GM19324 (cell line): ENCODE results near the gene AZIN2.
"Not testable (repeated sequence)": the region's sequence is repeated elsewhere in the genome, so short reads cannot be mapped to it uniquely, and the experiment has no call there.

Experiments
- ATAC-seq: cut with Tn5 transposase; IDR thresholded peaks from one replicate; pipeline ENCODE4 v1.9.1; 2021; ENCODE audit warnings: mild to moderate bottlenecking, moderate library complexity; ENCODE audit not compliant: unreplicated experiment, low FRiP score

Gene AZIN2

DNA sequence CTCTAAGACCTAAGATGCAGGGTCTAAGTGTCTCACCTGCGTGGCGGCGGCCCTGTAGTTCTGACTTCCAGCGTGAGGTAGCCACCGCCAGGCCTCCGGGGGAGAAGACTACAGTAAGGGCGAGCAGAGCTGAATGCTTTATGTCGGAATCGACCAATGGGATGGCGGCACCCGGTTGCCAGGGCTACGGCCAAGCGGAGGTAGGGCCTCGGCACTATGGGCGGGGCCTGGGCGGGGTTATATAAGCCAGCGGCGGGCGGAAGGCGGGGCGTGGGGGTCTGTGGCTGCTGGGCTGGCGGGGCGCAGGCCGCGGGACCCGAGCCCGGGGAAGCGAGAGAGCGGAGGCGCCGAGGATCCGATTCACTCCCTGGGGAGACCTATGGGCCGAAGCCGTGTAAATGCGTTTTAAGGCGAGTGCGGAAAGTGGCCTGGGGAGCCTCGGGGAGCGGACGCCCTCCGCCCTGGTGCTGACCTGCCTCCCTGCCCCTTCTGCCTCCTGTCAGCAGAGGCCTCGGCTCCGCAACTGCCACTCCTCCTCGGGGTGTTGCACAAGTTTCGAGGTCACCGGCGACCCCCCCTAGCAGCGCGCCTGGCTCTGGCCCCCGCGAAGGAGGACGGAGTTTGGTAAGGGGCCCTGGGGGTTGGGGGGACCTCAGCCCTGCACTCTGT, at the start of gene AZIN2:
TSS of gene AZIN2 (plus strand) at position 269 of the 669 bp plus-strand sequence. CDS start 1,097 bp downstream, outside the sequence.
- peak; percentile 90 for ATAC-seq

DNA sequence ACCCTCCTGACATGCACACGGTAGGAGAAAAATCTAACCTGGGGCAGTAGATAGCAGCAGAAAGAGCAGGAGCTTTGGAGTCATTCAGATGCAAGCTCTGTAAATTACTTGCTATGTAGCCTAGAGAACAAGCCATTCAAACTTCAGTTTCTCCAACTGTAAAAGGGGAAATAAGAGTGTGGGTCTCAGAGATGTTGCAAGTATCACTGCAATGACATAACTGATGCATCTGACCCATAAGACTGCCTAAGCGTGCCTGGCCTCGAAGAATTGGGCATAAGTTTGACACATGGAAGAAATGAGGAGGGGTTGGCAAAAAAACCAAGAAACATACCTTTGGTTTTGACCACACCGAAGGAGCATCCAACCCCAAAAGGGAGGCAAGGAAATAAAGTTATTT, 49.4 kb upstream of the AZIN2 start:
- ATAC-seq, result no peak

DNA sequence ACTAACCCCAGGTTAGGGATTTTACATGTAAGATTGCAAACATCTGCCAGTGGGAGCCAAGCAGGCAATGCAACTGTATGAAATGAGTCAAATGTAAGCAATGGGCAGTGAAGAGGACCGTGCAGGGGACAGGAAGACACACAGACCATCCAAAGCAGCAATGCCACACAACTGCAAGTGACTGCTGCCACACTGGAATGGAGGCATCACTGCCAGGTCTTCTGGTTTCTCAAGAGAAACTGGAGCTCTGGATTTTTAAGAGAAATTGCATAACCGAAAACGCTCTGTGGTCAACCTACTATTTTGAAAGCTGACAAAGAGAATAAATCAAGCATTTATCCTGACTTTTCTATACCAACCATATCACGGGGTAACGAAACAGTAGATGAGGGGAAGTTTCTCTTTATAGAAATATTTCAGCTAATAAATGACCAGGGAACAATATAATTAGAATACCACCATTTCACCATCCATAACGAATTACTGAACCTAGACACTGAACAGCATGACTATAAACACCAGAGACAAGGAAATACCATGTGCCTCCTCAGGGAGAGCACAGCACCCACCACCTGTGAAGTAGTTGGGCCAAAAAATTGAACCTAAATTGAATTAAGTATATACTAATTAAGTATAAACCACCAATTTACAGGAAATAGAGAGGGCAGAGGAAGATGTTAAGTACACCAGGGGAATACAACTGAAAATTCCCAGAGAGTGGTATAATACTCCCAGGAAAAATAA, 48.7 kb upstream of the AZIN2 start:
- no peak for ATAC-seq

DNA sequence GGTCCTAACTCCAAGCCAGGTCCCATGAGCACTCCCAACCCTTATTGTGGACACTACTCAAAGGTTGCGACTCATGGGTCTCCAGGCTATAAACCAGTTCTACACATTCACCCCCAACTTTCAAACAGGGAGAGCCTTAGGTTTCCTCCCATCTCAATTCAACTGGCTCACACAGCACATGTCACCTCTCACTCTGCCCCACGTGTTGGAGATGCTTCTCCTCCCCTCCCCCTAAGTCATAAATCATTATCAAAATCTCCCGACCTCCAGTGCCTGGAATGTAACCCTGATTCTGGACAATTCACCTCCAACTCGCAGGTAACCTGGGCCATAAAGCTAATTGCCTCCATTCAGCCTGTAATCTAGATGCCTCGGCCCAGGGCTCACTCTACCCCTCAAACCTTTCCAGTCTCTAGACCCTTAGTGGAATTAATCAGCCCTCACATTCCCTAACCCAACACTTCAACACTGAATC, 44.9 kb upstream of the AZIN2 start:
- no peak for ATAC-seq

DNA sequence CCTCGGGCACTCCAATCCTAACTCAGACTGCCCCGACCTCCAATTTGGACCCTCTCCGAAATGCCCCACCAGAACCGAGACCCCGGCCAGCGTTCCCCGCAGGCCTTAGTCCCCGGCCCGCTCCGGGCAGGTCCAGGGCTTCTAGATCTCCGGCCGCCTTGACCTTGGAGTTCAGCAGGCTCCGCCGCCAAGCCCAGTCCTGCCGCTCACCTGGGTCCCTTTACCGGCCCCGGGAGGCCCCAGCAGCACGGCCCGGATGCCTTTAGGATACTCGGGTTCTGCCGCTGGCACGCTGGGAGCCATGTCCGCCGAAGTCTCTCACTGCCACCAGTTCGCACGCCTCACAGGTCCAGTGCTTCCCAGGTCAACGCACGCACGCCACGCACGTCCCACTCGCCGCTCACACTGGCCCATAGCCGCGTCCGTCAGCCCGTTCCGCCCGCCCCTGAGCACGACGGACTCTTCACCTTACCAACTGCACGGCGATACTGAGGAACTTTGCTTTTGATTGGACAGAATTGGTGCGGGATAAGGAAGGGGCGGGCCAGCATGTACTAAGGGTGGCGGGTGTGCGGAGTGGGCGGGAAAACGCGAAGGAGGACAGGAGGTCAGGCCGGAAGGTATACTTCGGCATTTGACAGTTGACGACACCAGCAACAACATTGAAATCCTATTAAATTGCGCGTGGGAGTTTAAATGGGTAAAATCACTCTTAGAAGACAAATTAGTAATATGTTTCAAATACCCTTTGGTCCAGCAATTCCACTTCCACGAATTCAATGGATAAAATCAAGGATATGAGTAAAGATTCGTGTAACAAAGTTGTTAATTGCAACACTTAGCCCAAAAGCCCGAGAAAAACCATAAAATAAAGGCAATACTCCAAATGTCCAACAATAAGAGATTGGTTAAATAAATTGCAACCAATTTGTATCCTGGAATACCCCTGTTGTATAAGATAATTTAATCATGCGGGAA, 44.1 kb upstream of the AZIN2 start, which contains the start of gene AK2:
TSS of gene AK2 (minus strand) at position 358 of the 978 bp plus-strand sequence. CDS start at position 303, 55 bp downstream.
- ATAC-seq, result peak; percentile 98

DNA sequence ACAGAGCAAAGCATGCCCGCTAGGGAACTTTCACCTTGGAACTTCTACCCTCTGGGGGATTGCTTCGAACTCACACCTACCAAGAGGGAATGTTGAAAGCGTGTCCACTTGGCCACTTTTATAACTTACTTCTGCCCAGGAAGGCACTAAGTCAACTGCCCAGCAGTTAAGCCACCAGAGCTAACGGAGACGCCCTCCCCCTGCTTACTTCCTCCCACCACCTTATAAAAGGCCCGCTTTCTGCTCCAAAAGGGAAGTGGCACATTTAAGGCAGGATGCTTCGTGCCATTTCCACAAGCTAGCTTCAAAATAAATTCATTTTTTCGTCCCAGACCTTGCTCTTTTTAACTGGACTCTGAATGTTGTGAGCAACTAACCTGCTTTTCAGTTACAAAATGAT, 41.1 kb upstream of the AZIN2 start:
- ATAC-seq, result no peak

DNA sequence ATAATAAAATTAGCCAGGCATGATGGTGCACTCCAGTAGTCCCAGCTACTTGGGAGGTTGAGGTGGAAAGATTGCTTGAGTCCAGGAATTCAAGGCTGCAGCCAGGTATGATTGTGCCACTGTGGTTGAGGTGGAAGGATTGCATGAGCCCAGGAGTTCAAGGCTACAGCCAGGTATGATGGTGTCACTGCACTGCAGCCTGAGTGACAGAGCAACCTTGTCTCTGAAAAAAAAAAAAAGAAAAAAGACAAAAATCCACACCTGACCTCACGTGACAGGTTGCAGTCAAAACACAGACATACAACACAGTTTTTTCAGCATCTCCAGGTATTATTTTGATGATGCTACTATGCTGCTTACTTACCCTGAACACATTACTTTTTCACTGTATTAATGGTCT, 39.9 kb upstream of the AZIN2 start:
- no peak for ATAC-seq

DNA sequence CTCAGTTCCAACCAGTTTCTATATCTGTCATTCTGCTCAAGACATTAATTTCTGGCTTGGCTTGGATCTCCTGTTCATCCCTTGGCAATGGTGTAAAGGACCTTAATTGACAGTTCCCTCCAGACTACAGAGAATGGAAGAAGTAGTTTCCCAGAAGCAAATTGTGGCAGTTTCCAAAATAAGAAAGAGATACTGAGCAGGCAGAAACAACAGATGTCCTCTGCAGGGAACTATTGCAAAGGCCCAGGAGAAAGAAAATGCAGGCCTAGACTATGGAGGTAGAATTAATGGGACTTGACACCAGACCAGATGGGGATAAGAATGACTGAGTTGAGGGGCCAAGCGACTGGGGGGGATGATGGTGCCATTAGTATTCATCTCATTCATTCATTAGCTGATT, 38.1 kb upstream of the AZIN2 start:
- ATAC-seq, result no peak

DNA sequence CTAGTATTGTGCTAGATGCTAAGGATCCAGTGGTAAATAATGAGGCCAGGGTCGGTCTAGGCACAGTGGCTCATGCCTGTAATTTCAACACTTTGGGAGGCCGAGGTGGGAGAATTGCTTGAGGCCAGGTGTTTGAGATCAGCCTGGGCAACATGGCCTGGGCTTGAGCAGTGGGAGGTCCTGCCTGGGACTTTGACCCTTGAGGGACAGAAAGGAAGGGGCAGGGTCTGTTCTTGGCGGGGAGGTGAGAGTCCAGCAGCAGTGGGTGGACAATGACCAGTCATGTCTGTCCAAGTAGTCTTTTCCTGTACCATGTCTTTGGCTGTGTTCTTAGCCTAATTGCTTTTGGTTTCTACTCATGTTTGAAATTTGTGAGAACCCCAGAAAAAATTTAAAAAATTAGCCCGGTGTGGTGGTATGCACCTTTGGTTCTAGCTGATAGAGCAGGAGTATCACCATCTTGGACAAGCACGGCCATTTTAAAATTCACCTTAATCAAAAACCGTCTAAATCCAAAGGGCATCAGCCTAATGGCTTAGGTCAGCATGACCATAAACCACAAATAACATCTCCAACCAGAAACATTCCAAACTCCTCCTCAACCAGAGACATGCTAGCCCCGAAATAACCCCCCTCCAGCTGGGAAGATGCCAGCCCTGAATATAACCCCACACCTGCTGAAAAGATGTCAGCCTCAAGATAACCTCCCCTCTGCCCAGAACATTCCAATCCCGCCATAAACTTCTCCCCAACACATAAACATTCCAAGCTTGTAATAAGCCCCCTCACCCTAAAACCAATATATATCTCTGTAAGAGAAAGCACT, 37.5 kb upstream of the AZIN2 start:
- no peak for ATAC-seq

DNA sequence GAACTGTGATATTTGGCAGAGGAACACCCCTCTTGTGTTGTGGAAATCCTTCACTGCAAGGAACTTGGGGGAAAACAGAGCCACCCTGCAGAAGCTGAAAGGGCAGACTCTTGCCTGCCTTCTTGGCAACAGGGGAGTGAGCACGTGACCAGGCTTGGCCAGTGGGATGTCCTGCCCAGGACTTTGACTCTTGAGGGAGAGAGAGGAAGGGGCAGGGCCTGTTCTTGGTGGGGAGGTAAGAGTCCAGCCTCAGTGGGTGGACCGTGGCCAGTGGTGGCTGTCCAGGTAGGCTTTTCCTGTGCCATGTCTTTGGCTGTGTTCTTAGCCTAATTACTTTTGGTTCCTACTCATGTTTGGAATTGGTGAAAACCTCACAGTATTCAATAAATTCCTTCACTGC, 35.7 kb upstream of the AZIN2 start:
- ATAC-seq, result no peak

DNA sequence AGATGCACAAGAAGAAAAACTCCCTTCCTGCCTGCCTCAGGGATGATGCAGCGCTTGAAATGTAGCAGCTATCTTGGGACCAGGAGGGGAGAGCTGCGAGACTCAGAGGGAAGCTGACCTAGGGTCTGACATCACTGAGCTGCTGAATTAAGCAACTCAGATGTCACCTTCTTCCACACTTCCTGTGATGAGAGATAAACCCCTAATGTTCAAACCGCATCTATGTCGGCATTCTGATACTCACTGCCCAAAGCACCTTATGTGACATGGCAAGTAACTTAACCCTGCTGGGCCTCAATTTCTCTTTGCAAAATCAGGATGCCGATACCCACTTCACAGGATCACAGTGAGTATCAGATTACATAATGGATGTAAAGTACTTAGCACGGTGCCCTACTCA, 35.1 kb upstream of the AZIN2 start:
- ATAC-seq, result no peak

DNA sequence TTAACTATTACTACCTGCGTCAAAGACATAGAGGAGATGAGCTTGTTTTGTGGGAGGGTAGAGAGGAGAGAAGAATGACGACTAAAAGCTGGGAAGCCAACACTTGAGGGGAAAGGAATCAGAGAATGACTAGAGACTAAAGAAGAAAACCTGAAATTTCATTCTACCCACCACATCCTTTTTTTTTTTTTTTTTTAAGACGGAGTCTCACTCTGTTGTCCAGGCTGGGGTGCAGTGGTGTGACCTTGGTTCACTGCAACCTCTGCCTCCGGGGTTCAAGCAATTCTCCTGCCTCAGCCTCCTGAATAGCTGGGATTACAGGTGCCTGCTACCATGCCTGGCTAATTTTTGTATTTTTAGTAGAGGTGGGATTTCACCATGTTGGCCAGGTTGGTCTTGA, 34.7 kb upstream of the AZIN2 start:
- not testable (repeated sequence) for ATAC-seq

DNA sequence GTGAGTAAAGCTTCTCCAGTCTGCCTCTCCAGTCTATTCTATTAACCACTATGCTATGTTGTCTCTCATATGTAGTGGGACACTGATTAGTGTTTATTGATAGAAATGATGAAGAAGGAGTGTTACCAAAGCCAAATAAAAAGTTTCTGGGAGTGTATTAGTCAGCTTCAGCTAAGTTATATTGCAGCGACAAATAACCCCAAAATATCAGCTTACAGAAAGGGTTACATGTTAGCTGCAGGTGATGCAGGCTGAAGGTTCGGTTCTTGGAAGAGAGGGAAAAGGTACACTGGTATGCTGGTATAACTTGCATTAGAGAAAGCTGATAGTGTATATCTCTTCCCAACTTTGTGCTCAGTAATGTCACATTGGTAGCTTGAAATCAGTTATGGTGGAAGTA, 33.7 kb upstream of the AZIN2 start:
- ATAC-seq, result no peak

DNA sequence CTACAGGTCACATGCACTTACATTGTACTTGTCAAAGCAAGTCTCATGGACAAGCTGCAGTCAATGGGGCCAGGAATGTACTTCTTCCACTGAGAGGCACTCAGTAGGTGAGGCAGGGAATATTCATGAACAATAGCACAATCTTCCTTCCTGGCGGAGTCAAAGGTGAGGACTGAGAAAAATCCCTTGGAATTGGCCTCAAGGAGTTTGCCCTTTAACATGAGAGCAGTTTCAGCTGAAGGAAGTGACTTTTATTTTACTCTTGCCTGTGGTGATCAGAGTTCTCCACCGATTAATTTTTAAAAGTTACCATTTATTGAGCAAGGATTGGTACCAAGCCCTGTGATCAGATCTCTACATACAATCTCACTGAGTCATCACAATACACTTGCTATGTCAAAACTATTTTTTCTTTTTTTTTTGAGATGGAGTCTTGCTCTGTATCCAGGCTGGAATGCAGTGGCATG, 33.1 kb upstream of the AZIN2 start:
- ATAC-seq, result no peak

DNA sequence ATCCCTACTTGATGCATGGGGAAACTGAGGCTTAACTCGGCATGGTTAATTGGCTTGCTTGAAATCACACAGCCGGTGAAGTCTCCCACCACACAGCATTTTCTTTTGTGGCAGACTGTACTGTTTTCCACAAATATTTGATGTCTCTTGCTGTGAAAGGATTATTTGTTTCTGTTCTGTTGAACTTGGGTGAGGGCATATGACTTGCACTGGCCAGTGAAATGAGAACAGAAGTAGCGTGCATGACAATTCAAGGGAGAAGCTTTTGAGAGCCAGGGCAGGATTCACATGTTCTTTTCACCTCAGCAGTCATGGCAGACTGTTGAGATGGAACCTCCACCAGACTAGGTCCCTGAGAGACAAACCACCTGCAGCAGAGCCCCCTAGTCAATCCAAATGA, 32.5 kb upstream of the AZIN2 start:
- no peak for ATAC-seq

DNA sequence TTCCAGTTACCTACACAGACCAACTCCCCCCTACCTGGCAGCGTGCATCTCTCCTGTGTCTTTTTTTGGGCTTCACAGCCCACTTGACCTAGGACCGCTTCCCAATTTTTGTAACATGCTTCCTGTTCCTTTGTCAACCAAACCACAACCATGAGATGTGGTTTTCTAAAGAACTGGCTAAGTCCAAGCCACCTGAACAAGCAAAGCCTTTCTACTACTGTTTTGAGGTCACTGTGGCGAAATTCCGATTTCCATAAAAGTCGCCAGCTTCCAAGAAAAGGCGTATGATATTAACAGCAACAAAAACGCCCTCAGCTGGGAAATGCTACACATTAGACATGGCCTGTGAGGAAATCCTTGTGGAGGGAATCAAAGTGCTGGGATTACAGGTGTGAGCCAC, 31.6 kb upstream of the AZIN2 start:
- no peak for ATAC-seq

DNA sequence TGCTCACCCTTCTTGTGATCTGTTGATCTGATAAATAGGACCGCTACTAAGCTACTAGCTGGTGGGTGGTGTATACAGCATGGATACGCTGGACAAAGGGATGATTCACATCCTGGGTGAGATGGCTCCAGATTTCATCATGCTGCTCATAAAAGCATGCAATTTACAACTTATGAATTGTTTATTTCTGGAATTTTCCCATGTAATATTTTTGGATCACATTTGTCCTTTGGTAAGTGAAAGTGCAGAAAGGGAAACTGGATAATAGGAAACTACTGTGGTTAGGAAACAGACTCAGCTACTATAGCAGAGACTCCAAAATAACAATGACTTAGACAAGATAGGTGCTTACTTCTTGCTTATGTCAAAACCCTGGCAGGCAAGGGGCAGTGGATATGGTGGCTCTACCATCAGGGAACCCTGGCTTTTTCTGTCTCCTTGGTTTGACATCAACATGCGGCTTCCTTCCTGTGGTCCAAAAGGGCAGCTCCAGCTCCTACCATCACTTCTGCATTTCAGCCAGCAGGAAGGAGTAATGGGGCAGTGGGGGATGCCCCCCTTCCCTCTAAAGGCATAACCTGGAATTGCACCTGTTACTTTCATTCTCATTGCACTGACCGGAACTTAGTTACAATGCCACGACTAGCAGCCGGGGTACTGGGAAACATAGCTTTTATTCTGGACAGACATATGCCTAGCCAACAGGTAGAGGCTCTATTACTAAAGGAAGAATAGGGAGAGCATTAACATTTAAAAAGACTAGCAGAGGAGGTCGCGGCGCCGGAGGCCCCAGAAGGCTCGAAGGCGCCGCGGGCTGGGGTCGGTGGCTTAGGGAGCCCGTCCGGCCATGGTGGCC, 30.5 kb upstream of the AZIN2 start:
- no peak for ATAC-seq

DNA sequence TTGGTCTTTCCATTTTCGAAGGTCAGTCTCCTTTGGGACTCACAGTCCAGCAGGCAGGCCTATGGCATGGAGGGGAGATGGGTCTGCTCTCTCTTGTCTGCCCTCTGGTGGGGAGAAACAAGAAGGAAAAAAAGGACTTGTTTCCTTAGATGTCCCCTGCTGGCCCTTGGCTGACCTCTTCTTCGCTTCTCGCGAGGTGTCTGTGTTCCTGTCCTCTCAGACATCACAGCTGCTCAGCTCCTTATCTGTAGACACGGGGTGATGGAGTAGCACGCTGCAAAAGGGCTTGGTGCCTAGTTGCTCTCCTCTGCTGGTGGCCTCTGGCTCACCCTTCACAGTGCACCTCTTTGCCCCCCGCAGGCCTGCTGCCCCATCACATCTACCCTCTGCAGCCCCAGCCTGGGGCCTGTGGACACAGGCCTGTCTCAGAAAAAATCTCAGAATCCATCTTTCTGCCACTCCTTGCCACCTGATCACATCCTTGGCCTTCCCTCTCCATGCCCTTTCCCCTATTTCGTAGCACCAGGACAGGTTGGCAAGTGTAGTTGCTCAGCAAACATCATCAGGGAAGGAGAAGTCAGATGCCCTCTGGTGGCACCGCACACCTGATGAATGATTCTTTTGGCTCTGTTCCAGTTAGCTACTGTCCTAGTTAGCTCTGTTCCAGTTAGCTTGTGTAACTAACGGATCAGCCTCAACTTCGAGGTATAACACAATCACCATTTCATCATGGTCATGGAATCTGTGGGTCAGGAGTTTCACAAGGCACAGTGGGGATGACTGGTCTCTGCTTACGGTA, 25.5 kb upstream of the AZIN2 start:
- no peak for ATAC-seq
